GM10248 (cell line): Measurements from ENCODE around the gene IRF2BP1.

Source experiments
- CTCF ChIA-PET: fragments of 300-600 bp; sonication (Branson Sonifier 250); formaldehyde crosslinking; extraction: SDS; loops from one replicate; lab custom pipeline; 2021; ENCODE audit warnings: antibody characterized with exemption; lab: Yijun Ruan, JAX
- POLR2A ChIA-PET: fragments of 350-650 bp; sonication (Branson Sonifier 250); formaldehyde crosslinking; extraction: SDS; loops from one replicate; lab custom pipeline; 2020; ENCODE audit warnings: antibody characterized with exemption; lab: Yijun Ruan, JAX
- DNase-seq: peaks from one replicate; pipeline ENCODE4 v3.0.0; 2012; ENCODE audit errors: extremely low spot score
- CTCF ChIP-seq: IDR thresholded peaks from 2 replicates; pipeline ENCODE4 v1.5.1; 2012; ENCODE audit warnings: mild to moderate bottlenecking, low read depth; ENCODE audit errors: extremely low read depth, missing control alignments, control extremely low read depth

IRF2BP1 gene

DNA sequence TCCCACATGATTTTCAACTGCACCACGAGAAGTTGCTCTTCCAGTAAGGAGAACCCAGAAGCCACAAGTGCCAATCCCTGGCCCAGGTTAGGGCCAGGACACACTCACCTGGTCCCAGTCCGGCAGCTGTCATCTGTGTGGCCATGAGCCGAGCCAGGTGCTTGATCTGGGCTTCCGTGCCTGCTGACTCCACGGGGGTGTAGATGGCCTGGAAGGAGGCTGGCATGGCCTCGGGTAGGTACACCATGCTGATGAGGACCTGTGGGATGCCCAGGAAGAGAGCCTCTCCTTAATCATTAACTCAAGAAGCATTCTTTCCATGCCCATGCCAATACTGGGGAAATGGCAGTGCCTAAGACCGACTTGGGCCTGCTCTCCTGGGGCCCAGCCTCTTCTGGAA, 51.0 kb downstream of the IRF2BP1 start:
- ChIA-PET POLR2A (no interaction called here), CTCF (interaction anchor here (0.9 to 1.7 kb wide), 4 partner anchors 14 to 69 kb away, joined by 3 to 19 read pairs (median 5); no protein-coding TSS in a partner anchor)
- no peak for TF ChIP-seq CTCF
- DNase-seq = no peak
